ENCODE results near the gene MIA2.
"Not testable (repeated sequence)": the region's sequence is repeated elsewhere in the genome, so short reads cannot be mapped to it uniquely, and the experiment has no call there.

The MIA2 gene

GRCh38 chr14:39276005-39276404 lies 42.3 kb downstream of the MIA2 start:
- no peak for DNase-seq

- DNase-seq, result no peak
These were observed 42.9 kb downstream of the MIA2 start for GRCh38 chr14:39276579-39277114.

- no peak for DNase-seq
These were observed 45.8 kb downstream of the MIA2 start for GRCh38 chr14:39279515-39279914.

- DNase-seq, result not testable (repeated sequence)
These were observed 47.0 kb downstream of the MIA2 start for GRCh38 chr14:39280678-39281077.

GRCh38 chr14:39289523-39289922 lies 55.8 kb downstream of the MIA2 start:
- no peak for DNase-seq

- DNase-seq, result no peak
These were observed 58.0 kb downstream of the MIA2 start for GRCh38 chr14:39291701-39292100.

GRCh38 chr14:39293629-39294028 lies 59.9 kb downstream of the MIA2 start:
- no peak for DNase-seq

GRCh38 chr14:39300389-39300788 lies 66.7 kb downstream of the MIA2 start:
- DNase-seq, result not testable (repeated sequence)

GRCh38 chr14:39302124-39302810 lies 68.6 kb downstream of the MIA2 start:
- no peak for DNase-seq

- no peak for DNase-seq
These were observed 69.4 kb downstream of the MIA2 start for GRCh38 chr14:39303115-39303514.

GRCh38 chr14:39307815-39308214 lies 74.1 kb downstream of the MIA2 start:
- no peak for DNase-seq

- DNase-seq, result no peak
These were observed 76.3 kb downstream of the MIA2 start for GRCh38 chr14:39310051-39310450.

GRCh38 chr14:39315859-39316444 lies 82.2 kb downstream of the MIA2 start:
- DNase-seq, result no peak

- DNase-seq, result no peak
These were observed 83.3 kb downstream of the MIA2 start for GRCh38 chr14:39316830-39317553.

- DNase-seq, result no peak
These were observed 84.9 kb downstream of the MIA2 start for GRCh38 chr14:39318574-39318973.

- DNase-seq, result no peak
These were observed 85.7 kb downstream of the MIA2 start for GRCh38 chr14:39319381-39319780.

GRCh38 chr14:39320318-39320717 lies 86.6 kb downstream of the MIA2 start:
- no peak for DNase-seq

- no peak for DNase-seq
These were observed 89.1 kb downstream of the MIA2 start for GRCh38 chr14:39322807-39323206.

GRCh38 chr14:39324097-39324496 lies 90.4 kb downstream of the MIA2 start:
- DNase-seq, result no peak

- DNase-seq, result peak; percentile 41
These were observed 105.3 kb downstream of the MIA2 start for GRCh38 chr14:39339003-39339402.

GRCh38 chr14:39341126-39341525 lies 107.4 kb downstream of the MIA2 start:
- not testable (repeated sequence) for DNase-seq

- DNase-seq, result no peak
These were observed 109.1 kb downstream of the MIA2 start for GRCh38 chr14:39342768-39343167.

- no peak for DNase-seq
These were observed 109.9 kb downstream of the MIA2 start for GRCh38 chr14:39343614-39344013.

GRCh38 chr14:39350866-39351265 lies 117.2 kb downstream of the MIA2 start:
- no peak for DNase-seq

Data from NCI-H1105 (cell line).